ENCODE measurements around the gene PSMD1. TPM values are rescaled to one million over a fixed set of nuclear protein-coding genes. Genes with fewer than 3 reads are reported as not detected.

Gene PSMD1
- total and polyA plus RNA-seq, 8 donors: 13.4 to 35.6 (median 25.1) TPM

GRCh38 chr2:231028889-231029288 is 27.8 kb upstream of the PSMD1 start:
- H3K4me3 ChIP-seq: no peak overlapping the region
- no peaks in the 10 kb centered on the region for H3K9me3 ChIP-seq
- H3K27me3 ChIP-seq: no peaks in the 10 kb centered on the region
- H3K27ac ChIP-seq: no peak overlapping the region
- FAIRE-seq (no peak), ATAC-seq (no peak), DNase-seq (no peak)
- H3K36me3 ChIP-seq: no peaks in the 10 kb centered on the region
- peaks cover 0 to 8% (median 7%) of the 10 kb centered on the region in 3 donors for H3K4me1 ChIP-seq
- intact Hi-C loops (cut with DNase I): no loop called here
- TF ChIP-seq, protein P1, sequence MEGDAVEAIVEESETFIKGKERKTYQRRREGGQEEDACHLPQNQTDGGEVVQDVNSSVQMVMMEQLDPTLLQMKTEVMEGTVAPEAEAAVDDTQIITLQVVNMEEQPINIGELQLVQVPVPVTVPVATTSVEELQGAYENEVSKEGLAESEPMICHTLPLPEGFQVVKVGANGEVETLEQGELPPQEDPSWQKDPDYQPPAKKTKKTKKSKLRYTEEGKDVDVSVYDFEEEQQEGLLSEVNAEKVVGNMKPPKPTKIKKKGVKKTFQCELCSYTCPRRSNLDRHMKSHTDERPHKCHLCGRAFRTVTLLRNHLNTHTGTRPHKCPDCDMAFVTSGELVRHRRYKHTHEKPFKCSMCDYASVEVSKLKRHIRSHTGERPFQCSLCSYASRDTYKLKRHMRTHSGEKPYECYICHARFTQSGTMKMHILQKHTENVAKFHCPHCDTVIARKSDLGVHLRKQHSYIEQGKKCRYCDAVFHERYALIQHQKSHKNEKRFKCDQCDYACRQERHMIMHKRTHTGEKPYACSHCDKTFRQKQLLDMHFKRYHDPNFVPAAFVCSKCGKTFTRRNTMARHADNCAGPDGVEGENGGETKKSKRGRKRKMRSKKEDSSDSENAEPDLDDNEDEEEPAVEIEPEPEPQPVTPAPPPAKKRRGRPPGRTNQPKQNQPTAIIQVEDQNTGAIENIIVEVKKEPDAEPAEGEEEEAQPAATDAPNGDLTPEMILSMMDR (IDR thresholded peaks at IDR 0.05): no peak

- Histone ChIP-seq H3K4me1 (peaks cover 0 to 12% (median 8%) of the 10 kb centered on the region in 3 donors), H3K27me3 (no peaks in the 10 kb centered on the region), H3K9me3 (no peaks in the 10 kb centered on the region), H3K36me3 (no peaks in the 10 kb centered on the region), H3K27ac (no peak overlapping the region), H3K4me3 (no peak overlapping the region)
- WGBS, 2 donors: 86 to 95% methylated on average over 9 of the region's 9 CpGs
- FAIRE-seq: no peak
- ATAC-seq: no peak
- TF ChIP-seq, protein P1 (IDR thresholded peaks at IDR 0.05): no peak
- no peak for DNase-seq
- intact Hi-C loops (cut with DNase I): no loop called here
Measured at GRCh38 chr2:231029563-231029962, 27.1 kb upstream of the PSMD1 start.

DNA sequence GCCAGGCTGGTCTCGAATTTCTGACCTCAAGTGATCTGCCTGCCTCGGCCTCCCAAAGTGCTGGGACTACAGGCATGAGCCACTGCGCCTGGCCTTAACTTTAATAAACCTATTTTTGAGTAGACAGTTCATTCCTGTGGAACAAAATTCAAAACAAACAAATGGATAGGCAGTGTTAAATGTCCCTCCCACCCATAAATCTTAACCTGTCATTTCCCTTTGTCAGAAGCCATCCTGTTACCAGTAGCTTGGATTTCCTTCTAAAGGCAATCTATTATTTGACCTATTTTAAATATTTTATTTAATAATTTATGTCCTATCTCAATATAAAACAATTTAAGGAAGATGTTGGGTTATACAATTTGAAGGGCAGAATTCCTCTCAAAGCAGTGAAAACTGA is 25.9 kb upstream of the PSMD1 start:
- FAIRE-seq (no peak), DNase-seq (no peak), ATAC-seq (no peak)
- TF ChIP-seq, protein P1 (IDR thresholded peaks at IDR 0.05): no peak
- intact Hi-C loops (cut with DNase I): no loop called here
- H3K4me3 ChIP-seq: no peak overlapping the region
- H3K27ac ChIP-seq: no peak overlapping the region
- H3K36me3 ChIP-seq: no peaks in the 10 kb centered on the region
- 69 to 76% methylated on average over 3 of the region's 3 CpGs for WGBS, 2 donors
- no peaks in the 10 kb centered on the region for H3K9me3 ChIP-seq
- H3K4me1 ChIP-seq: peaks cover 0 to 17% (median 8%) of the 10 kb centered on the region in 3 donors
- no peaks in the 10 kb centered on the region for H3K27me3 ChIP-seq

- FAIRE-seq (no peak), DNase-seq (no peak), ATAC-seq (no peak)
- intact Hi-C loops (cut with DNase I): no loop called here
- WGBS, 2 donors: 64 to 67% methylated on average over 5 of the region's 5 CpGs
- Histone ChIP-seq H3K27ac (no peak overlapping the region), H3K27me3 (no peaks in the 10 kb centered on the region), H3K9me3 (no peaks in the 10 kb centered on the region), H3K36me3 (no peaks in the 10 kb centered on the region), H3K4me1 (peaks cover 0 to 17% (median 8%) of the 10 kb centered on the region in 3 donors), H3K4me3 (no peak overlapping the region)
- TF ChIP-seq, protein P1 (IDR thresholded peaks at IDR 0.05): no peak
Measured at GRCh38 chr2:231032575-231033140, 24.0 kb upstream of the PSMD1 start.

All from pancreas (tissue), 10 donors.